C4-2B (cell line): ENCODE results near the gene PCLAF.
"Not testable (repeated sequence)": the region's sequence is repeated elsewhere in the genome, so short reads cannot be mapped to it uniquely, and the experiment has no call there.

Source experiments
- H3K27ac ChIP-seq: fragments of 450-650 bp; 2 replicates; pipeline ENCODE4 v1.5.1; 2017
- ZFX ChIP-seq: fragments of 450-650 bp; IDR thresholded peaks from 2 replicates; pipeline ENCODE4 v1.6.1; 2017
- TF ChIP-seq, protein P1 (sequence below): fragments of 450-650 bp; conservative IDR thresholded peaks from 2 replicates; pipeline ENCODE4 v1.5.1; 2017; ENCODE audit warnings: mild to moderate bottlenecking

Gene PCLAF

DNA sequence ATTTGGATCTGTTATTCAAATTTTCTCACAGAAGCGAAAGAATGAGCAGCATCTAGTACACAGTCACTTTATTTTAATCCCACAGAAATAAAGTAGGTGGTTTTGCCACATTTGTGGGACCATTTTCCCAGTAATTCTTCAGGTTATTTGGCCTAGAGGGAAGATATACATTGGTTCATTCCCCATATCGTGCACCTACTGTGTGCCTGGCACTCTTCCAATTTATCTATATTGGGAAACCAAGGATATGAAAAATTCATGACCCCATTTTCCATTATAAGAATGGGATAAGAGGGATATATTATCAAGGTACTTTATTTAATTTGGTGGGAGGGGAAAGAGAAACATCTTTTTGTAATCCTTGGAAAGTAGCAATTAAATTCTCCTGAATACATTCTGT, 41.5 kb upstream of the PCLAF start:
- H3K27ac ChIP-seq: no peak overlapping the region
- TF ChIP-seq, protein P1, sequence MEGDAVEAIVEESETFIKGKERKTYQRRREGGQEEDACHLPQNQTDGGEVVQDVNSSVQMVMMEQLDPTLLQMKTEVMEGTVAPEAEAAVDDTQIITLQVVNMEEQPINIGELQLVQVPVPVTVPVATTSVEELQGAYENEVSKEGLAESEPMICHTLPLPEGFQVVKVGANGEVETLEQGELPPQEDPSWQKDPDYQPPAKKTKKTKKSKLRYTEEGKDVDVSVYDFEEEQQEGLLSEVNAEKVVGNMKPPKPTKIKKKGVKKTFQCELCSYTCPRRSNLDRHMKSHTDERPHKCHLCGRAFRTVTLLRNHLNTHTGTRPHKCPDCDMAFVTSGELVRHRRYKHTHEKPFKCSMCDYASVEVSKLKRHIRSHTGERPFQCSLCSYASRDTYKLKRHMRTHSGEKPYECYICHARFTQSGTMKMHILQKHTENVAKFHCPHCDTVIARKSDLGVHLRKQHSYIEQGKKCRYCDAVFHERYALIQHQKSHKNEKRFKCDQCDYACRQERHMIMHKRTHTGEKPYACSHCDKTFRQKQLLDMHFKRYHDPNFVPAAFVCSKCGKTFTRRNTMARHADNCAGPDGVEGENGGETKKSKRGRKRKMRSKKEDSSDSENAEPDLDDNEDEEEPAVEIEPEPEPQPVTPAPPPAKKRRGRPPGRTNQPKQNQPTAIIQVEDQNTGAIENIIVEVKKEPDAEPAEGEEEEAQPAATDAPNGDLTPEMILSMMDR: no peak
- no peak for TF ChIP-seq ZFX

DNA sequence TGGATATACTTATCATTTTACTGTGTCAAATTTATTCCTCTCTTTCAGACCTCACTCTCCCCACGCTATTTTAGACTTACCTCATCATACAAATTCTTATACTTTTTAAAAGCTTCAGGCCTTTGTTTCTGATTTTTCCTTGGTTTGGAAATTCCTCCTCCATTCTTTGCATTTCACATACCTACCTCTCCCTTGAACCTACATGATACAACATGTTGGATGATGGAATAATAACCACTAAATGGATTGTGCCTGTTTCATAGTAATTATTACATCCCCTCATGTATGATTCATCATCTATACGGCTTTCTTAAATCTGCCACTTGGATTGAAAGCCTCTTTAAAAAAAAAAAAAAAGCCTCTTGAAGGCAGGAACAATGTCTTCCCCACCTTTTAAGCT, 31.0 kb upstream of the PCLAF start:
- no peak overlapping the region for H3K27ac ChIP-seq
- TF ChIP-seq, protein P1: no peak
- TF ChIP-seq ZFX: no peak

DNA sequence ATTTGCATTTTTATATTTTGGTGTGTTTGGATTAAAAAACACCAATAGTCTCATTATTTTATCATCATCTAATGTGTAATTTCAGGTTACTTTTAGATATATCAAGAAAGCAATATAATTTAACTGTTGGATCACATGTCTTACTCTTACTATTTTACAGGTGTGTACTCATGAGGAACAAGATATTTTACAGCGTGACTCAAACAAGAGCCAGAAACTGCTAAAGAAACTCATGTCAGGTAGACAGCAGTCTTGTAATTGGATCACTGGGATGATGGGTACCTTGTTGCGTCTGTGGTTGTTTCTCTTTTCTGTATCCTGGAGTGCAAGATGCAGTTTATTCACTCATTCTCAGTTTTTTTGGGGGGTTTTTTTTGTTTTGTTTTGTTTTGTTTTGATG, 19.3 kb upstream of the PCLAF start:
- no peak overlapping the region for H3K27ac ChIP-seq

DNA sequence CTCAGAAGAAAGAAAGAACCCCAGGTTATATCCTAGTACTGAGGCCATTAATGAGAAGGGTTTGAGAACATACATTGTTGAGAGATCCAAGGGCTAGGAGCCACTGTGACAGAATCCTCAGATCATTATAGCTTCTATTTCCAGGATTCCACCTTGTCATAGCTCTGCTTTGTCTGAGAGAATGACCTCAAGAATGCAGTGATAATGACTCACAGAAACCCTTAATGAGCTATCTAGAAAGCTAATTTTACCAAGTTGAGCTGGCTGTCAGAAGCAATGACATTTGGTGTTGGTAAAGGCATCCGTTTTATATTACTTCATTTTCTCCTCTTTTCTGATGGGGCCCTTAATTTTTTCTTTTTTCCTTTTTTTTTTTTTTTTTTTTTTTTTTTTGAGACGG, 17.3 kb upstream of the PCLAF start:
- no peak for TF ChIP-seq ZFX
- TF ChIP-seq, protein P1: no peak
- H3K27ac ChIP-seq: no peak overlapping the region

More for the DNA sequence above, 19.3 kb upstream of the PCLAF start:
- TF ChIP-seq ZFX: no peak
- TF ChIP-seq, protein P1: no peak

DNA sequence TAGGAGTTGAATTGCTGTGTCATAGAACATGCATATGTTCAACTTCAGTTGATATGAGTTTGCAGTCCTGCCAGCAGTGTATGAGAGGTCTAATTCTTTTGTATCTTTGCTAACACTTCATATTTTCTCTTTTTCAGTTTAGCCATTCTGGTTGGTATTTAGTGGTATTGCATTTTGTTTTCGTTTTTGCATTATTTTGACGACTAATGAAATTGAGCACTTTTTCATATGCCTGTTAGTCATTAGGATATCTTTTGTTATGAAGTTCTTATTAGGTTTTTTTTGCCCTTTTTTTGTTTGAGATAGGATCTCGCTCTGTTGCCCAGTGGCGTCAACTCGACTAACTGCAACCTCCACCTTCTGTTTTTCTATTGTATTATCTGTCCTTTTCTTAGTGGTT, 15.5 kb upstream of the PCLAF start:
- TF ChIP-seq, protein P1: no peak
- TF ChIP-seq ZFX: no peak
- no peak overlapping the region for H3K27ac ChIP-seq

DNA sequence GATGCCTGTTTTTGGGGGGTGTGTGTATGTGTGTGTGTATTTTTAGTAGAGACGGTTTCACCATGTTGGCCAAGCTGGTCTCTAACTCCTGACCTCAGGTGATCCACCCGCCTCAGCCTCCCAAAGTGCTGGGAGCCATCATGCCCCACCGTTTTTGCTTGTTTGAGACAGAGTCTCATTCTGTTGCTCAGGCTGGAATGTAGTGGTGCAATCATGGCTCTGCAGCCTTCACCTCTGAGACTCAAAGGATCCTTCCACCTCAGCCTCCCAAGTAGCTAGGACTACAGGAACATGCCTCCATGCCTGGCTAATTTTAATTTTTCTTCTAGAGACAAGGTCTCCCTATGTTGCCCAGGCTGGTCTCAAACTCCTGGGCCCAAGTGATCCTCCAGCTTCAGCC, 11.2 kb upstream of the PCLAF start:
- not testable (repeated sequence) for H3K27ac ChIP-seq

DNA sequence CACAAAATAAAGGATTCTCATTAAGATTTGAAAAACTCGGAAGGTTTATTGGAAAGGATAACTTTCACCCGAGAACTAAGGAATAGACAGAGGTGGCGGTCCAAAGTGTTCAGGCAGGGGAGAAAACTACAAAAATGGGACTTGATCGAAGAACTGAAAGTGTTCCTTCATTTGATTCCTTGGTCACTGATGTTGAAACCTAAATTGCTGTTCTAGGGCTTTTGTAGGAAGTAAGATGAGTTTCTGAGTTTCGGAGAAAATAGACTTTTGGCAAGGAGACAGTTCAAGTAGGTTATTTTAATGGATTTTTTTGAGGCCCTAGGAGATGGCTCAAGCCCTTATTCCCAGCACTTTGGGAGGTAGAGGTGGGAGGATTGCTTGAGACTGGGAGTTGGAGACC, 7.8 kb upstream of the PCLAF start:
- no peak for TF ChIP-seq ZFX
- TF ChIP-seq, protein P1: no peak
- H3K27ac ChIP-seq: no peak overlapping the region

DNA sequence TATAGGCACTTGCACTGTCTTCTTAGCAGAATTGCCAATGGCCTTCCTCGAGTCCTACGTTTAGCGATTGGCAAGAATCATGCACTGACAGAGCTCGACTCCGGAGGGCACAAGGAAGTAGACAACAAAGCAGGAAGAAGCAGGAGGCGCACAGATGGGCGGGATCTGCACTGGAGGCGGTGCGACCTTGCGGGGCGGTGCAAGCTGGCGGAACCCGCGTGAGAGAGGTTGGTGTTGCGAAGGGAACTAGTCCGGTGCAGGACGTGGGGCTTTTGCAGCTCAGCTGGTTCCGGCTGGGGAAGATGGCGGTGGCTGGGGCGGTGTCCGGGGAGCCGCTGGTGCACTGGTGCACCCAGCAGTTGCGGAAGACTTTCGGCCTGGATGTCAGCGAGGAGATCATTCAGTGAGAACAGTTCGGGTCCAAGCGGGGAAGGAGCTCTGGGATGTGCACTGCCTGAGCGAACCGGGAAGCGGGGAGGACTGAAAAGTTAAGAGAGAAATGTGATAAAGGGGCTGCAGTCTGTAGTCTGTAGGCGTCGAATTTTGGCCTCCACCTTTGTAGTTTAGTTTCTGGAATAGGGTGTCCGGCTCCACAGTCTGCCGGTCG, 6.4 kb upstream of the PCLAF start, which contains the start of gene TRIP4:
Gene TRIP4 (plus strand): TSS at position 275 of the 607 bp plus-strand sequence. CDS start 28 bp downstream, at position 303.
- TF ChIP-seq, protein P1: no peak
- TF ChIP-seq ZFX: no peak
- peak within 1 kb of the TSS; percentile 64 for H3K27ac ChIP-seq
